ENCODE measurements around the gene XAGE2. TPM values are rescaled to one million over a fixed set of nuclear protein-coding genes. Genes with fewer than 3 reads are reported as not detected.

The XAGE2 gene
- total RNA-seq (not detected), polyA plus RNA-seq (not detected)

GRCh38 chrX:52368368-52369055 lies at the start of gene XAGE2:
Gene XAGE2, plus strand, starts transcription at chrX:52369021. Its CDS starts 994 bp downstream, at chrX:52370015.
- H3K9ac ChIP-seq (ENCODE audit: low read depth in 1 of 2, low read length in 2 of 2): no peak within 1 kb of the TSS
- H3K27me3 ChIP-seq (ENCODE audit: control insufficient read depth in 4 of 4, insufficient read depth in 4 of 4, low read length in 3 of 4): peaks cover 0 to 3% (median 0%) of the 10 kb centered on the region in 4 donors
- no peak within 1 kb of the TSS for H3K4me3 ChIP-seq (ENCODE audit: low read depth in 1 of 3, low read length in 3 of 3)
- no peaks in the 10 kb centered on the region for H3K36me3 ChIP-seq (ENCODE audit: control insufficient read depth in 4 of 4, insufficient read depth in 3 of 4, low read depth in 1 of 4, low read length in 3 of 4)
- H3K9me3 ChIP-seq (ENCODE audit: control insufficient read depth in 4 of 4, low read length in 3 of 4): peaks cover 0 to 1% (median 0%) of the 10 kb centered on the region in 4 donors
- TF ChIP-seq CTCF (IDR thresholded peaks at IDR 0.05; ENCODE audit: low read depth, low read length, missing input control) (no peak), SP1 (IDR thresholded peaks at IDR 0.05) (no peak), EGR1 (IDR thresholded peaks at IDR 0.05; ENCODE audit: low read depth in 2 of 2) (no peak), REST (IDR thresholded peaks at IDR 0.05) (no peak), FOXA2 (IDR thresholded peaks at IDR 0.05) (no peak), ZBTB33 (IDR thresholded peaks at IDR 0.05) (no peak), NR2F2 (IDR thresholded peaks at IDR 0.05) (no peak), GABPA (IDR thresholded peaks at IDR 0.05 in 1 of 2, conservative IDR thresholded peaks at IDR 0.05 in 1 of 2) (no peak), RAD21 (IDR thresholded peaks at IDR 0.05) (no peak), FOXA1 (IDR thresholded peaks at IDR 0.05) (no peak), YY1 (IDR thresholded peaks at IDR 0.05) (no peak), ATF3 (IDR thresholded peaks at IDR 0.05) (no peak), MAX (IDR thresholded peaks at IDR 0.05) (no peak), HNF4G (IDR thresholded peaks at IDR 0.05) (no peak), JUND (IDR thresholded peaks at IDR 0.05) (no peak), TAF1 (conservative IDR thresholded peaks at IDR 0.05) (no peak)
- 88% methylated on average over 19 of the region's 19 CpGs for WGBS
- DNase-seq (ENCODE audit: low spot score): no peak
- H3K27ac ChIP-seq (ENCODE audit: low read depth in 1 of 2, low read length in 2 of 2): no peak within 1 kb of the TSS
- H3K4me1 ChIP-seq (ENCODE audit: control insufficient read depth in 4 of 4, insufficient read depth in 4 of 4, low read length in 3 of 4): no peaks in the 10 kb centered on the region
